HL-60/S4 (cell line): ENCODE measurements around the gene FNBP1.
"Not testable (repeated sequence)": the region's sequence is repeated elsewhere in the genome, so short reads cannot be mapped to it uniquely, and the experiment has no call there.

Source experiments
- in situ Hi-C: fragments of 300-500 bp; cut with MboI; formaldehyde crosslinking; loops from 2 replicates; pipeline ENCODE4 v1.14.3; 2022; ENCODE audit warnings: low sequenced_read_pairs

FNBP1 gene

GRCh38 chr9:129995409-129996160 is 47.4 kb downstream of the FNBP1 start:
- in situ Hi-C loops = no loop called here

- in situ Hi-C loops = no loop called here
Measured at GRCh38 chr9:129994882-129995281, 48.1 kb downstream of the FNBP1 start.

- in situ Hi-C loops = not testable (repeated sequence)
Measured at GRCh38 chr9:129991139-129991538, 51.9 kb downstream of the FNBP1 start.

GRCh38 chr9:129990269-129991010 is 52.5 kb downstream of the FNBP1 start:
- in situ Hi-C loops = no loop called here

DNA sequence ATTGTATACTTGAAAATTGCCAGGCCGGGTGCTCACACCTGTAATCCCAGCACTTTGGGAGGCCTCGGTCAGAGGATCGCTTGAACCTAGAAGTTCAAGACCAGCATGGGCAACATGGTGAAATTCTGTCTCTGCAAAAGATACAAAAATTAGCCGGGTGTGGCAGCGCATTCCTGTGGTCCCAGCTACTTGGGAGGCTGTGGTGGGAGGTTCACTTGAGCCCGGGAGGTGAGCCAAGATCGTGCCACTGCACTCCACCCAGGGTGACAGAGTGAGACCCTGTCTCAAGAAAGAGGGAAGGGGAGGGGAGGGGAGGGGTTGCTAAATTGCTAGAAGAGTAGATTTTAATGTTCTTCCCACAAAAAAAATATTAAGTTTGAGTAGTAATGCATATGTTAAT is 53.2 kb downstream of the FNBP1 start:
- in situ Hi-C loops = no loop called here

- in situ Hi-C loops = no loop called here
Measured at GRCh38 chr9:129989362-129989708, 53.7 kb downstream of the FNBP1 start.

DNA sequence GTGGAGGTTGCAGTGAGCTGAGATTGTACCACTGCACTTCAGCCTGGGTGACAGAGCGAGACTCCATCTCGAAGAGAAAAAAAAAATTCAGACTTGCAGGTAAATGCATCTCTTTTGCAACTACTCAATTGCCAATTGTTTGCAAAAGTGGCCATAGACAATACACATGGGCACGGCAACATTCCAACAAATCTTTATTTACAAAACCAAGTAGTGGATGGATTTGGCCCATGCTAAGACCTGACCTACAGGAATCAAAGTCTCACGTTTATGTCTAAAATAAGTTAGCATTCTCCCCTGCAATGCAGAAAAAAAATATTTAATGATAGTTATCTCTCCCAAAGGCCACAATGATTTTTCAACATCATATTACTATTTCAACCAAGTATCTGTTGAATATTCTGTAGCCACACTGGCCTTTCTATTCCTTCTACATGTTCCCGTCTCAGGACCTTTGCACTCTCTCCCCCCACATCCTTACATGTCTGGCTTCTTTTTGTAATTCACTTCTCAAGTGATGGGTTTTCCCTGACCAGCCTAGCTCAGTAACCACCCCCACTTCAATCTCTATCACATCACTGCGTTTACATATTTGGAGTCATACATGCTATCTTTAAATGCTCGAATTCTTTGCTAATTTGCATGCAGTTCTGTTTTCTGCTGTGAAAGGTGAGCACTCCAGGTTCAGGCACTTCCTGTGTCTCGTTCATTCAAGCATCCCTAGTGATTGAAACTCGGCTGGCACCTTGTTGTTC is 54.2 kb downstream of the FNBP1 start:
- in situ Hi-C loops = no loop called here

GRCh38 chr9:129987941-129988340 is 55.0 kb downstream of the FNBP1 start:
- in situ Hi-C loops = no loop called here

- in situ Hi-C loops = no loop called here
Measured at GRCh38 chr9:129987047-129987446, 55.9 kb downstream of the FNBP1 start.

GRCh38 chr9:129984589-129984988 is 58.4 kb downstream of the FNBP1 start:
- in situ Hi-C loops = not testable (repeated sequence)

GRCh38 chr9:129983891-129984290 is 59.1 kb downstream of the FNBP1 start:
- in situ Hi-C loops = no loop called here

DNA sequence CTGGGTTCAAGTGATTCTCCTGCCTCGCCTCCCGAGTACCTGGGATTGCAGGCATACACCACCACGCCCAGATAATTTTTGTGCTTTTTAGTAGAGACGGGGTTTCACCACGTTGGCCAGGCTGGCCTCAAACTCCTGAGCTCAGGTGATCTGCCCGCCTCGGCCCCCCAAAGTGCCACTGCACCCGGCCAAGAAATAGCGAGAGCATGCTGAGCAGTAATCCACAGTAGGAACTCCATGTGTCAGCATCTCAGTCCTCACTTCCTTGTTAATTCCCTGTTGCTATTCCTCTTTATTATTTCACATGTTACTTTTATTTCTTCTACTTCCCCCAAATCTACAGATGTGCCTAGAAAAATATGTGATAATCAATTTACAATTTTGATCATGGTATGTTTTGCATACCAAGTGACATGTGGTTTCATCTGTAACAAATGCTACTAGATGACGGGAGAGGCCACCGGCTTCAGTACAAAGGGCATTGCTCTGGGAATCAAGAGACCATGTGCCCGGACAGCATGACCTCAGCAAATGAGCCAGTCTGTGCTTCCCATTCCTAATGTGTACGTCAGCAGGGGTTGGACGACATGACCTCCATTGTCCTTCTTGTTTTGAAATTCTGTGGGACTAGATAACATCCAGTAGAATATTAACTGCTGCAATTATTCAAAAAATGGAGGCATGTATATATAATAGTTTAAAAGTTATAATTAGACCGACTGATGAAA is 61.6 kb downstream of the FNBP1 start:
- in situ Hi-C loops = no loop called here

- in situ Hi-C loops = not testable (repeated sequence)
Measured at GRCh38 chr9:129980224-129980623, 62.8 kb downstream of the FNBP1 start.

- in situ Hi-C loops = no loop called here
Measured at GRCh38 chr9:129979071-129979745, 63.8 kb downstream of the FNBP1 start.

GRCh38 chr9:129972816-129973215 is 70.2 kb downstream of the FNBP1 start:
- in situ Hi-C loops = no loop called here

- in situ Hi-C loops = no loop called here
Measured at GRCh38 chr9:129968690-129969485, 74.1 kb downstream of the FNBP1 start.

- in situ Hi-C loops = no loop called here
Measured at GRCh38 chr9:129964901-129965734, 77.9 kb downstream of the FNBP1 start.

DNA sequence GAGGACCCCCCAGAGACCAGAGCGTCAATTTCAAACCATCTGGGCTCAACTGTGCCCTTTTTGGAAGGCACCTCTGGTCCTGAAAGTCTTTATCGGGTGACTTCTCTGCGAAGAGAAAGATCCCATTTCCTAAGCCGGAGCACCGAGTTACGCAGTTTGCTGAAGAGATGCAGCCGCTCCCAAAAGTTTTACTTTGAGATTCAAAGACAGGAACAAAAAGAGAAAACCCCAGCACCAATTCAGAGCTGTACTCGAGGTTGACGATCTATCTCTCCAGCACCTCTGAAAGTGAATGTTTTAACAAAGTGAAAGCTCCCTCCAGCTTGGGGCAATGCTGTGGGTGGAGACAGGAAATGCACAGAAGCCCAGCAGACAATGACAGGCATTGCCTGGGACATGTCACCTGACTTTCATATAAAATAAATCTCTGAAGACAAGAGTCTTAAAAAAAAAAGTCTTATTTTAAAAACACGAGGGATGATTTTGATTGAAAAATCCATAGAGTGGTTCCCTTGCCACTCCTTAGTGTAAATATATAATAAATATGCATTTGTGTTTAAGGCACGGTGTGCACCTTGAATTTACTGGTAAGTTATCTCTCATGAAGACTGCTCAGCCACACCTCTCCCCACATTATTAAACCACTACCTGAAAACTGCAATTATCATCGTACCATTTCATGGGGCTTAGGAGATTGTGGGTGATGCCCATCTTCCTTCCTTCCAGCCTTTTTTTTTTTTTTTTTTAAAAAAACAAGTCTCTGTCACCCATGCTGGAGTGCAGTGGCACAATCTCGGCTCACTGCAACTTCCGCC is 79.9 kb downstream of the FNBP1 start:
- in situ Hi-C loops = no loop called here
